ENCODE data around the gene FAM222B. TPM values are rescaled to one million over a fixed set of nuclear protein-coding genes. Genes with fewer than 3 reads are reported as not detected.
A peak's percentile ranks its signal among the peaks of the same experiment; 100 is the strongest.

FAM222B gene
- total and polyA plus RNA-seq, 9 of the 15 experiments (the other 6 are each of a cell fraction or from before 2014, with no cell fraction given): 4.0 to 34.6 (median 7.5) TPM

- CTCF ChIA-PET (ENCODE audit: low intra/inter-chr PET ratio): no interaction called here
- Histone ChIP-seq H3K79me2 (ENCODE audit: control insufficient read depth, insufficient read depth, low read length) (peaks cover 9% of the 10 kb centered on the region), H2AFZ (ENCODE audit: low read depth, low read length) (no peak overlapping the region), H3K27me3 (ENCODE audit: control insufficient read depth in 2 of 2, insufficient read depth in 2 of 2, low read length in 2 of 2) (no peaks in the 10 kb centered on the region), H3K4me2 (ENCODE audit: insufficient read depth, low read length) (no peak overlapping the region), H3K9me3 (replicated peaks; ENCODE audit: control insufficient read depth, insufficient read depth, low read depth, low read length) (no peaks in the 10 kb centered on the region), H3K4me1 (replicated peaks in 1 of 2; ENCODE audit: control insufficient read depth in 2 of 2, insufficient read depth in 2 of 2, low read length in 2 of 2) (peaks cover 2 to 10% of the 10 kb centered on the region in 2 experiments; a peak in 2 of 5 replicates), H3K27ac (ENCODE audit: extremely low read depth, low read depth, low read length) (no peak overlapping the region), H3K9ac (ENCODE audit: insufficient read depth in 1 of 2, low read depth in 2 of 2, low read length in 2 of 2) (peak overlapping the region in 1 of 2 experiments; percentile 56; a peak in 1 of 4 replicates), H3K36me3 (ENCODE audit: control insufficient read depth, insufficient read depth, low read length) (peaks cover 64% of the 10 kb centered on the region), H4K20me1 (replicated peaks; ENCODE audit: control insufficient read depth, insufficient read depth, low read length) (no peaks in the 10 kb centered on the region), H3K4me3 (no peak overlapping the region), H3K9me1 (ENCODE audit: control insufficient read depth, insufficient read depth, low read length) (peaks cover 5% of the 10 kb centered on the region)
- in situ Hi-C loops (cut with MboI): no loop called here
- BruUV-seq (replicated peaks): no TSS peak
- ATAC-seq (no peak), DNase-seq (ENCODE audit: extremely low read depth in 1 of 4, low spot score in 3 of 4) (no peak), FAIRE-seq (no peak)
- intact Hi-C loops (cut with micrococcal nuclease): no loop called here
- WGBS (ENCODE audit: insufficient coverage, low coverage, missing lambda C conversion rate): 95% methylated on average over 31 of the region's 32 CpGs
- POLR2A ChIA-PET: interaction anchor here (1.0 to 1.2 kb wide), 2 partner anchors 9 to 48 kb away, joined by 3 read pairs; no protein-coding TSS in a partner anchor
- TF ChIP-seq CREBBP (IDR thresholded peaks at IDR 0.05; ENCODE audit: low read depth, low read length) (no peak), RBM22 (IDR thresholded peaks at IDR 0.05; ENCODE audit: low read depth, low read length, poor library complexity, severe bottlenecking) (peak; percentile 53), POLR2G (IDR thresholded peaks at IDR 0.05; ENCODE audit: low read depth, low read length) (peak; percentile 59)
Observed at GRCh38 chr17:28758411-28759121, 84.0 kb downstream of the FAM222B start.

Measured in K562 (cell line).